Right atrium auricular region (tissue), 2 donors: ENCODE data around the gene LHPP. TPM values are rescaled to one million over a fixed set of nuclear protein-coding genes. Genes with fewer than 3 reads are reported as not detected.
A peak's percentile ranks its signal among the peaks of the same experiment; 100 is the strongest.

Experiments used
- DNase-seq: peaks from one replicate; pipeline ENCODE4 v3.0.0-alpha.2; 2019; ENCODE audit warnings: low spot score
- H3K27ac ChIP-seq, 2 donors: fragments of 200-600 bp; sonication (generic); 1 replicate in 1 of 2; 2 replicates in 1 of 2; pipeline ENCODE4 v1.5.1; 2016 to 2019
- H3K27me3 ChIP-seq, 2 donors: fragments of 200-600 bp; sonication (generic); one replicate each; pipeline versions ENCODE4 v1.5.1 to v1.6.0; 2017 to 2019
- H3K36me3 ChIP-seq: fragments of 200-600 bp; sonication (generic); one replicate; pipeline ENCODE4 v1.5.1; 2016
- H3K4me1 ChIP-seq, 2 donors: fragments of 200-600 bp; sonication (generic); one replicate each; pipeline versions ENCODE4 v1.5.1 to v1.6.0; 2017 to 2019
- H3K4me3 ChIP-seq, 2 donors: fragments of 200-600 bp; sonication (generic); 1 replicate in 1 of 2; 2 replicates in 1 of 2; pipeline ENCODE4 v1.5.1; 2017 to 2019; ENCODE audit warnings: mild to moderate bottlenecking in 1 of 2, moderate library complexity in 1 of 2
- H3K9me3 ChIP-seq, 2 donors: fragments of 200-600 bp; sonication (generic); one replicate each; pipeline ENCODE4 v1.5.1; 2019
- CTCF ChIP-seq, 2 donors: fragments of 200-600 bp; sonication (generic); IDR thresholded peaks; one replicate each; pipeline ENCODE4 v1.5.1; 2019; ENCODE audit warnings: antibody characterized with exemption in 2 of 2
- total RNA-seq, 2 donors: library from RNA; depleted of rRNA; stranded (reverse); fragments of >200 nt; gene quantifications; one replicate each; pipeline ENCODE4 v1.1.0, GENCODE V29; 2016

Gene LHPP
- total RNA-seq, 2 donors from 2014 or later = 10.3 to 23.7 TPM

GRCh38 chr10:124538706-124539105, 77.1 kb downstream of the LHPP start:
- TF ChIP-seq CTCF (IDR thresholded peaks at IDR 0.05) = no peak
- no peak overlapping the region for H3K4me3 ChIP-seq
- no peak overlapping the region for H3K27ac ChIP-seq
- no peaks in the 10 kb centered on the region for H3K27me3 ChIP-seq
- DNase-seq = no peak
- H3K9me3 ChIP-seq = no peaks in the 10 kb centered on the region
- peaks cover 0 to 9% of the 10 kb centered on the region in 2 donors for H3K4me1 ChIP-seq
- no peaks in the 10 kb centered on the region for H3K36me3 ChIP-seq

- peaks cover 0 to 9% of the 10 kb centered on the region in 2 donors for H3K4me1 ChIP-seq
- no peak for DNase-seq
- no peaks in the 10 kb centered on the region for H3K27me3 ChIP-seq
- H3K36me3 ChIP-seq = no peaks in the 10 kb centered on the region
- no peak overlapping the region for H3K27ac ChIP-seq
- H3K4me3 ChIP-seq = no peak overlapping the region
- TF ChIP-seq CTCF (IDR thresholded peaks at IDR 0.05) = peak; percentile 74 to 93
- H3K9me3 ChIP-seq = no peaks in the 10 kb centered on the region
These were observed 78.5 kb downstream of the LHPP start for GRCh38 chr10:124539935-124540641.

GRCh38 chr10:124541076-124541903, 79.7 kb downstream of the LHPP start:
- Histone ChIP-seq H3K27me3 (no peaks in the 10 kb centered on the region), H3K27ac (no peak overlapping the region), H3K4me3 (no peak overlapping the region), H3K4me1 (peaks cover 0 to 9% of the 10 kb centered on the region in 2 donors), H3K9me3 (no peaks in the 10 kb centered on the region), H3K36me3 (no peaks in the 10 kb centered on the region)
- no peak for TF ChIP-seq CTCF (IDR thresholded peaks at IDR 0.05)
- DNase-seq = no peak

GRCh38 chr10:124542336-124542735, 80.7 kb downstream of the LHPP start:
- Histone ChIP-seq H3K27ac (no peak overlapping the region), H3K36me3 (no peaks in the 10 kb centered on the region), H3K27me3 (no peaks in the 10 kb centered on the region), H3K9me3 (no peaks in the 10 kb centered on the region), H3K4me3 (no peak overlapping the region), H3K4me1 (peaks cover 0 to 10% of the 10 kb centered on the region in 2 donors)
- DNase-seq = no peak
- TF ChIP-seq CTCF (IDR thresholded peaks at IDR 0.05) = no peak

GRCh38 chr10:124543146-124543545, 81.5 kb downstream of the LHPP start:
- no peaks in the 10 kb centered on the region for H3K36me3 ChIP-seq
- H3K9me3 ChIP-seq = no peaks in the 10 kb centered on the region
- H3K4me3 ChIP-seq = no peak overlapping the region
- no peak for DNase-seq
- no peak overlapping the region for H3K27ac ChIP-seq
- H3K4me1 ChIP-seq = peaks cover 0 to 12% of the 10 kb centered on the region in 2 donors
- no peaks in the 10 kb centered on the region for H3K27me3 ChIP-seq
- TF ChIP-seq CTCF (IDR thresholded peaks at IDR 0.05) = no peak
